ENCODE data around the gene GNL2.

DNA sequence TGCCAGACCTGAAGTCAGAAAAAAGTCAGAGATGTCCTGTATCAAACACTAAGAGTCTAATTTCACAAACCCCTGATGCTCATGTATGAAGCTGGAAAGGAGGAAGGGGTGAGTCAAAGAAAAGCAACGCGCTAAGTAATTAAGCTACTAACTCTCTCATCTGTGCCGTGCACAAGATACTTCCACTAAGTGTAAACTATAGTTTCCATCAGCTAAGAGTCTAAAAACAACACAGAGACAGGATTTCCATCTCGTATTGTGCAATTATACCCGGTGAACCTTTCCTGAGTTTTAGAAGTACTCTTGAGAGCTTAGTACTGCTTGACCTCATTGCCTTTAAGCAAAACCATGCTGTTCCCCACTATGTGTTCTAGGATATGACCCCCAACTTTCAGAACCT lies 20.0 kb downstream of the GNL2 start:
- TF ChIP-seq SUZ12 (IDR thresholded peaks at IDR 0.05; ENCODE audit: unreplicated experiment): no peak
- TF ChIP-seq, protein P1, sequence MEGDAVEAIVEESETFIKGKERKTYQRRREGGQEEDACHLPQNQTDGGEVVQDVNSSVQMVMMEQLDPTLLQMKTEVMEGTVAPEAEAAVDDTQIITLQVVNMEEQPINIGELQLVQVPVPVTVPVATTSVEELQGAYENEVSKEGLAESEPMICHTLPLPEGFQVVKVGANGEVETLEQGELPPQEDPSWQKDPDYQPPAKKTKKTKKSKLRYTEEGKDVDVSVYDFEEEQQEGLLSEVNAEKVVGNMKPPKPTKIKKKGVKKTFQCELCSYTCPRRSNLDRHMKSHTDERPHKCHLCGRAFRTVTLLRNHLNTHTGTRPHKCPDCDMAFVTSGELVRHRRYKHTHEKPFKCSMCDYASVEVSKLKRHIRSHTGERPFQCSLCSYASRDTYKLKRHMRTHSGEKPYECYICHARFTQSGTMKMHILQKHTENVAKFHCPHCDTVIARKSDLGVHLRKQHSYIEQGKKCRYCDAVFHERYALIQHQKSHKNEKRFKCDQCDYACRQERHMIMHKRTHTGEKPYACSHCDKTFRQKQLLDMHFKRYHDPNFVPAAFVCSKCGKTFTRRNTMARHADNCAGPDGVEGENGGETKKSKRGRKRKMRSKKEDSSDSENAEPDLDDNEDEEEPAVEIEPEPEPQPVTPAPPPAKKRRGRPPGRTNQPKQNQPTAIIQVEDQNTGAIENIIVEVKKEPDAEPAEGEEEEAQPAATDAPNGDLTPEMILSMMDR (IDR thresholded peaks at IDR 0.05 in 2 of 3, conservative IDR thresholded peaks at IDR 0.05 in 1 of 3; ENCODE audit: control insufficient read depth in 2 of 3, extremely low read depth in 1 of 3, insufficient read depth in 1 of 3, low read depth in 3 of 3, low read length in 3 of 3): no peak
- TF ChIP-seq SIN3A (IDR thresholded peaks at IDR 0.05; ENCODE audit: low read depth, low read length): no peak
- no peak for TF ChIP-seq CREB1 (IDR thresholded peaks at IDR 0.05; ENCODE audit: low read depth)
- TF ChIP-seq NFIC (IDR thresholded peaks at IDR 0.05; ENCODE audit: low read depth, low read length): no peak
- no peak for TF ChIP-seq SP1 (IDR thresholded peaks at IDR 0.05; ENCODE audit: low read depth, low read length)
- no peak for TF ChIP-seq POLR2A (IDR thresholded peaks at IDR 0.05; ENCODE audit: low read depth, low read length)
- TF ChIP-seq POLR2AphosphoS5 (IDR thresholded peaks at IDR 0.05; ENCODE audit: low read length): no peak
- no peak for TF ChIP-seq CREM (IDR thresholded peaks at IDR 0.05; ENCODE audit: low read depth)
- TF ChIP-seq POLR2AphosphoS2 (IDR thresholded peaks at IDR 0.05; ENCODE audit: low read depth, low read length): no peak
- TF ChIP-seq TAF1 (IDR thresholded peaks at IDR 0.05; ENCODE audit: borderline replicate concordance, low read depth, low read length): no peak
- TF ChIP-seq ZNF274 (IDR thresholded peaks at IDR 0.05; ENCODE audit: insufficient read depth, insufficient read length): no peak
- no peak for TF ChIP-seq CHD2 (IDR thresholded peaks at IDR 0.05; ENCODE audit: borderline replicate concordance, low read depth, low read length)
- no peak for TF ChIP-seq SIX5 (IDR thresholded peaks at IDR 0.05; ENCODE audit: low read depth, low read length, severe bottlenecking)
